Activated CD8-positive, alpha-beta memory T cell treated with anti-CD3 and anti-CD28 coated beads, Interleukin-2, amount 10 ng/mL, durations not matched to agents 7 days and 5 days (primary cell): ENCODE data around the gene PCDHB11. TPM values are rescaled to one million over a fixed set of nuclear protein-coding genes. Genes with fewer than 3 reads are reported as not detected.
"Not testable (repeated sequence)": the region's sequence is repeated elsewhere in the genome, so short reads cannot be mapped to it uniquely, and the experiment has no call there.

Source experiments
- ATAC-seq: fragments of 150-1000 bp; cut with Tn5 transposase; one replicate; pipeline ENCODE4 v1.10.0; 2021; ENCODE audit warnings: moderate library complexity
- CTCF ChIA-PET: fragments of 350-600 bp; sonication (Branson Sonifier 250); formaldehyde crosslinking; loops from one replicate; lab custom pipeline; 2021; ENCODE audit warnings: antibody characterized with exemption; lab: Charles Lee
- DNase-seq: peaks from one replicate; pipeline ENCODE4 v3.0.0-alpha.2; 2020
- H3K27ac Mint-ChIP-seq: one replicate; pipeline ENCODE4 v1.8.0; 2021; ENCODE audit warnings: mild to moderate bottlenecking, mixed read lengths
- H3K27me3 Mint-ChIP-seq: one replicate; pipeline ENCODE4 v1.8.0; 2021; ENCODE audit warnings: mixed read lengths
- H3K36me3 Mint-ChIP-seq: one replicate; pipeline ENCODE4 v1.8.0; 2021; ENCODE audit warnings: mild to moderate bottlenecking, mixed read lengths
- H3K4me1 Mint-ChIP-seq: one replicate; pipeline ENCODE4 v1.8.0; 2021; ENCODE audit warnings: mixed read lengths
- H3K4me3 Mint-ChIP-seq: one replicate; pipeline ENCODE4 v1.8.0; 2021; ENCODE audit warnings: mild to moderate bottlenecking, moderate library complexity, mixed read lengths
- H3K9me3 Mint-ChIP-seq: one replicate; pipeline ENCODE4 v1.8.0; 2022; ENCODE audit warnings: low read depth, mixed read lengths
- total RNA-seq, 2 experiments: library from RNA; stranded (reverse); gene quantifications; one replicate each; pipeline ENCODE4 v1.2.3, GENCODE V29; 2021

The PCDHB11 gene
- total RNA-seq, 2 experiments from 2014 or later, result not detected

- no peak for ATAC-seq
- H3K4me1 Mint-ChIP-seq, result no peaks in the 10 kb centered on the region
- CTCF ChIA-PET, result no interaction called here
- DNase-seq, result no peak
- no peak overlapping the region for H3K27ac Mint-ChIP-seq
- H3K27me3 Mint-ChIP-seq, result peaks cover 16% of the 10 kb centered on the region
- peaks cover 24% of the 10 kb centered on the region for H3K9me3 Mint-ChIP-seq
- no peak overlapping the region for H3K4me3 Mint-ChIP-seq
- H3K36me3 Mint-ChIP-seq, result peaks cover 3% of the 10 kb centered on the region
Measured at GRCh38 chr5:141236516-141237313, 37.3 kb downstream of the PCDHB11 start.

DNA sequence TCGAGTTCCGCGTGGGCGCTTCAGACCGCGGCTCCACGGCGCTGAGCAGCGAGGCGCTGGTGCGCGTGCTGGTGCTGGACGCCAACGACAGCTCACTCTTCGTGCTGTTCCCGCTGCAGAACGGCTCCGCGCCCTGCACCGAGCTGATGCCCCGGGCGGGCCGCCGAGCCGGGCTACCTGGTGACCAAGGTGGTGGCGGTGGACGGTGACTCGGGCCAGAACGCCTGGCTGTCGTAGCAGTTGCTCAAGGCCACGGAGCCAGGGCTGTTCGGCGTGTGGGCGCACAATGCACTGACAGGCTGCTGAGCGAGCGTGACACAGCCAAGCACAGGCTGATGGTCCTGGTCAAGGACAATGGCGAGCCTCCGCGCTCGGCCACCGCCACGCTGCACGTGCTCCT is 42.1 kb downstream of the PCDHB11 start:
- no peaks in the 10 kb centered on the region for H3K4me1 Mint-ChIP-seq
- peaks cover 32% of the 10 kb centered on the region for H3K9me3 Mint-ChIP-seq
- no peak overlapping the region for H3K4me3 Mint-ChIP-seq
- ATAC-seq (no peak), DNase-seq (no peak)
- H3K27ac Mint-ChIP-seq, result no peak overlapping the region
- CTCF ChIA-PET, result no interaction called here
- H3K27me3 Mint-ChIP-seq, result peaks cover 4% of the 10 kb centered on the region
- H3K36me3 Mint-ChIP-seq, result peaks cover 3% of the 10 kb centered on the region

GRCh38 chr5:141245250-141245717 is 45.9 kb downstream of the PCDHB11 start, which contains the start of gene PCDHB15:
Gene PCDHB15 (plus strand): TSS chr5:141245395. CDS start chr5:141245579, 184 bp downstream.
- DNase-seq (no peak), ATAC-seq (no peak)
- Mint-ChIP-seq H3K9me3 (peaks cover 33% of the 10 kb centered on the region), H3K36me3 (peaks cover 4% of the 10 kb centered on the region), H3K4me1 (no peaks in the 10 kb centered on the region), H3K27me3 (peaks cover 2% of the 10 kb centered on the region), H3K4me3 (no peak within 1 kb of the TSS), H3K27ac (no peak within 1 kb of the TSS)
- CTCF ChIA-PET, result interaction anchor here (0.7 to 1.0 kb wide), 3 partner anchors 240 to 268 kb away, joined by 3 read pairs; partner anchors contain the start of gene PCDHGC4

- CTCF ChIA-PET, DNase-seq, H3K36me3 Mint-ChIP-seq, H3K4me1 Mint-ChIP-seq, ATAC-seq, H3K27ac Mint-ChIP-seq, H3K27me3 Mint-ChIP-seq, H3K4me3 Mint-ChIP-seq: not testable (repeated sequence)
- H3K9me3 Mint-ChIP-seq, result peaks cover 25% of the 10 kb centered on the region
Measured at GRCh38 chr5:141246971-141247370, 47.5 kb downstream of the PCDHB11 start.

DNA sequence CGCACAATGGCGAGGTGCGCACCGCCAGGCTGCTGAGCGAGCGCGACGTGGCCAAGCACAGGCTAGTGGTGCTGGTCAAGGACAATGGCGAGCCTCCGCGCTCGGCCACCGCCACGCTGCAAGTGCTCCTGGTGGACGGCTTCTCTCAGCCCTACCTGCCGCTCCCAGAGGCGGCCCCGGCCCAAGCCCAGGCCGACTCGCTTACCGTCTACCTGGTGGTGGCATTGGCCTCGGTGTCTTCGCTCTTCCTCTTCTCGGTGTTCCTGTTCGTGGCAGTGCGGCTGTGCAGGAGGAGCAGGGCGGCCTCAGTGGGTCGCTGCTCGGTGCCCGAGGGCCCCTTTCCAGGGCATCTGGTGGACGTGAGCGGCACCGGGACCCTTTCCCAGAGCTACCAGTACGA is 48.0 kb downstream of the PCDHB11 start:
- H3K4me3 Mint-ChIP-seq, DNase-seq, H3K27me3 Mint-ChIP-seq, CTCF ChIA-PET, H3K4me1 Mint-ChIP-seq, H3K27ac Mint-ChIP-seq, ATAC-seq, H3K36me3 Mint-ChIP-seq: not testable (repeated sequence)
- peaks cover 25% of the 10 kb centered on the region for H3K9me3 Mint-ChIP-seq

- Mint-ChIP-seq H3K4me1 (no peaks in the 10 kb centered on the region), H3K4me3 (no peak overlapping the region), H3K27ac (no peak overlapping the region), H3K27me3 (no peaks in the 10 kb centered on the region), H3K36me3 (peaks cover 4% of the 10 kb centered on the region), H3K9me3 (peaks cover 35% of the 10 kb centered on the region)
- ATAC-seq (no peak), DNase-seq (no peak)
- CTCF ChIA-PET, result no interaction called here
Measured at GRCh38 chr5:141250576-141250975, 51.1 kb downstream of the PCDHB11 start.

Other genes with a start within 250 kb of the PCDHB11 start
- not detected for gene PCDHAC2, start 233.2 kb upstream of the PCDHB11 start, total RNA-seq
- not detected for gene PCDHB1, start 148.3 kb upstream of the PCDHB11 start, total RNA-seq
- gene PCDHB2, start 105.0 kb upstream of the PCDHB11 start, total RNA-seq, result not detected
- not detected for gene PCDHB3, start 99.2 kb upstream of the PCDHB11 start, total RNA-seq
- gene PCDHB4, start 77.8 kb upstream of the PCDHB11 start, total RNA-seq, result not detected
- gene PCDHB5, start 64.4 kb upstream of the PCDHB11 start, total RNA-seq, result not detected
- gene PCDHB6, start 49.6 kb upstream of the PCDHB11 start, total RNA-seq, result not detected
- gene PCDHB7, start 27.0 kb upstream of the PCDHB11 start, total RNA-seq, result not detected
- not detected for gene PCDHB8, start 21.8 kb upstream of the PCDHB11 start, total RNA-seq
- gene PCDHB16, start 17.2 kb upstream of the PCDHB11 start, total RNA-seq, result not detected
- gene PCDHB9, start 12.5 kb upstream of the PCDHB11 start, total RNA-seq, result not detected
- not detected for gene PCDHB10, start 7.3 kb upstream of the PCDHB11 start, total RNA-seq
- not detected for gene PCDHB12, start 9.1 kb downstream of the PCDHB11 start, total RNA-seq
- not detected for gene PCDHB13, start 14.3 kb downstream of the PCDHB11 start, total RNA-seq
- not detected for gene PCDHB14, start 23.7 kb downstream of the PCDHB11 start, total RNA-seq
- gene PCDHB15, start 45.8 kb downstream of the PCDHB11 start, total RNA-seq, result not detected
- gene SLC25A2, start 104.4 kb downstream of the PCDHB11 start, total RNA-seq, result 1 to 10 TPM in 1 of 2 experiments, under 1 TPM in 1; 0.56 to 1.1 TPM
- 10 to 100 TPM; 57.3 to 64.6 TPM for gene TAF7, start 121.2 kb downstream of the PCDHB11 start, total RNA-seq
- gene PCDHGA1, start 130.9 kb downstream of the PCDHB11 start, total RNA-seq, result not detected
- gene PCDHGA2, start 139.1 kb downstream of the PCDHB11 start, total RNA-seq, result not detected
- gene PCDHGA3, start 144.2 kb downstream of the PCDHB11 start, total RNA-seq, result under 1 TPM in 1 of 2 experiments, not detected in 1; 0.15 TPM
- not detected for gene PCDHGB1, start 150.5 kb downstream of the PCDHB11 start, total RNA-seq
- gene PCDHGA4, start 155.4 kb downstream of the PCDHB11 start, total RNA-seq, result under 1 TPM in 1 of 2 experiments, not detected in 1; 0.20 TPM
- gene PCDHGB2, start 160.4 kb downstream of the PCDHB11 start, total RNA-seq, result under 1 TPM; 0.12 to 0.67 TPM
- gene PCDHGA5, start 164.5 kb downstream of the PCDHB11 start, total RNA-seq, result under 1 TPM; 0.09 to 0.12 TPM
- under 1 TPM; 0.09 to 0.41 TPM for gene PCDHGB3, start 170.6 kb downstream of the PCDHB11 start, total RNA-seq
- gene PCDHGA6, start 174.3 kb downstream of the PCDHB11 start, total RNA-seq, result under 1 TPM; 0.16 to 0.20 TPM
- gene PCDHGA7, start 183.1 kb downstream of the PCDHB11 start, total RNA-seq, result under 1 TPM in 1 of 2 experiments, not detected in 1; 0.07 TPM
- under 1 TPM; 0.07 to 0.09 TPM for gene PCDHGB4, start 188.1 kb downstream of the PCDHB11 start, total RNA-seq
- gene PCDHGA8, start 193.0 kb downstream of the PCDHB11 start, total RNA-seq, result not detected
- not detected for gene PCDHGB5, start 198.3 kb downstream of the PCDHB11 start, total RNA-seq
- gene PCDHGA9, start 203.2 kb downstream of the PCDHB11 start, total RNA-seq, result not detected
- gene PCDHGB6, start 208.4 kb downstream of the PCDHB11 start, total RNA-seq, result not detected
- not detected for gene PCDHGA10, start 213.4 kb downstream of the PCDHB11 start, total RNA-seq
- not detected for gene PCDHGB7, start 218.1 kb downstream of the PCDHB11 start, total RNA-seq
- not detected for gene PCDHGA11, start 221.4 kb downstream of the PCDHB11 start, total RNA-seq
- gene PCDHGA12, start 230.9 kb downstream of the PCDHB11 start, total RNA-seq, result under 1 TPM in 1 of 2 experiments, not detected in 1; 0.07 TPM